CD4-positive, alpha-beta T cell treated with Interleukin-15 for 4 hours (primary cell): ENCODE measurements around the gene IDH2.
A peak's percentile ranks its signal among the peaks of the same experiment; 100 is the strongest.
"Not testable (repeated sequence)": the region's sequence is repeated elsewhere in the genome, so short reads cannot be mapped to it uniquely, and the experiment has no call there.

Experiments
- DNase-seq: peaks from one replicate; pipeline ENCODE4 v3.0.0-alpha.2; 2020; ENCODE audit warnings: low spot score

The IDH2 gene

DNA sequence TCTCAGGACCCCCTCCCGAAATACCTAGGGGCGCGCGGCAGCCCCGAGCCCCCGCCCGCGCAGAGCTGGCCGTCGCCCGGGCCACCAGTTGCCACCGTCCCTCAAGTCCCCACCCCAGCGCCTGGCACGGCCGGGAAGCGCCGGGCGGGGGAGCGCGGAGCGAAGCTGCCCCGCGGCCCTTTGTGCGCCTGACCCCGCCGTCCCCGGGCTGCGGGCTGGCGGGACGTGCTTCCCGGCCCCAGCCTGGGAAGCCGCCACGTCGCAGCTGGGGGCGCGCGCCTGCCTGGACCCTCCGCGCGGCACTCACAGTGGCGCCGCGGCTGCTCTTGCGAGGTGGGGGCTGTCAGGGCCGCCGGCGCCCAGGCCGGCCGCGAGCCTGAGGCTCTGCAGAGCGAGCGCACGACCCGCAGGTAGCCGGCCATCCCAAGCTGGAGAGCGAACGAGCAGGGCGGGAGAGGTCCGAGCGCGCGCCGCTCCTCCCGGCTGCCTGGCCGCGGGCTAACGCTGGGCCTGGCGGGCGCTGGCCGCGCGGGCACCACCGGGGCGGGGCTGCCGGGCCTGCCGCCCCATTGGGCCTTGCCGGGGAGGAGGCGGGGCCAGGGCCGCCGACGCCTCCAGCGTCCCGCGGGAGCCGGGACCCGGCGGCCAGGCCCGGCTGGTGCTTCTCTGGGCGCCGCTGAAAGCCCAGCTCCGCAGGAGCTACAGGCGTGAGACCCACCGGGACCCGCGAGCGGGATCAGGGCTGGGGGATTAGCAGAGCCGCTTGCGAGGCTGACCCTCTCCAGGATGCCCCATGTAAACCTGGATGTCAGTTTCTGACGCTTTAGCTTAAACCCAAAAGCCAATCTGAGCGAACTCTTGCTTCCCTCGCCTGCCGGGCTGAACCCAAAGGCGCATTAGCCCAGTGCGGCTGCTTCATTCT, at the start of gene IDH2:
Gene IDH2, minus strand, starts transcription at position 500 of the 922 bp plus-strand sequence. Its CDS starts 78 bp downstream, at position 422.
- DNase-seq: peak; percentile 53

DNA sequence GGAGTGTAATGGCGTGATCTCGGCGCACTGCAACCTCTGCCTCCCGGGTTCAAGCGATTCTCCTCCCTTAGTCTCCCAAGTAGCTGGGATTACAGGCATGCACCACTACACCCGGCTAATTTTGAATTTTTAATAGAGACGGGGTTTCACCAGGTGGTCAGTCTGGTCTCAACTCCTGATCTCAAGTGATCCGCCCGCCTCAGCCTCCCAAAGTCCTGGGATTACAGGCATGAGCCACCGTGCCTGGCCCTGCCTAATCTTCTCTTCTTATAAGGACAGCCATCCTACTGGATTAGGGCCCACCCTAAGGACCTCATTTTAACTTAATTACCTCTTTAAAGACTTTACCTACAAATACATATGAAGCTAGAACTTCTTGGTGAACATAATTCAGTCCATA, 48.3 kb upstream of the IDH2 start:
- not testable (repeated sequence) for DNase-seq

DNA sequence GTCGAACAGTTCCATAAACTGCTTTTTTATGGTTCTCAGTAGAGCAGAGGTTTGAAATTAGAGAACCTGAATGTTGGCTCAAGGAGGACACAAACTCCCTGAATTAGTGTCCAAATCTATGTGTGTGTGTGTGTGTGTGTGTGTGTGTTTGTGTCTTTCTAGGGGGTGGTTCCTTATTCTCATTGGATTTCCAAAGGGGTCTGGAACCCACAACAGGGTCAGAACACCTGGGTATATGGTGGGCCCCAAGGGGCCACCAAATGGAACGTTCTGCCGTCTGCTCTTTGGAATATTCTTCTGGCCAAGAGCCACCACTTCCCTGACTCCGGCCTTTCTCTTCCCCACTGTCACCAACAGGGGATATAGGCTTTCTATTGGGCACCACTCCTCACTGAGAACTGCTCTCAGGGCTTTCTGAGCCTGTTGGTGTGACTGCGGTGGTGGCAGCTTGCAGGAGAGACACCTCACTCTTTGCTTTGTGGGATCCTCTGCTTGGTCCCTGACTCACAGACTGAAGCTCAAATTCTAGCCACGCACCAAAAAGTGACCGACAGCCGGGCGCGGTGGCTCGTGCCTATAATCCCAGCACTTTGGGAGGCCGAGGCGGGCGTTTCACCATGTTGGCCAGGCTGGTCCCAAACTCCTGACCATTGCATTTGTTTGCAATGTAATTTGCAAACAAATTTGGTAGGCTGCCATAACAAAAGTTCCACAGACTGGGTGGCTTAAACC, 47.5 kb upstream of the IDH2 start:
- DNase-seq: no peak

DNA sequence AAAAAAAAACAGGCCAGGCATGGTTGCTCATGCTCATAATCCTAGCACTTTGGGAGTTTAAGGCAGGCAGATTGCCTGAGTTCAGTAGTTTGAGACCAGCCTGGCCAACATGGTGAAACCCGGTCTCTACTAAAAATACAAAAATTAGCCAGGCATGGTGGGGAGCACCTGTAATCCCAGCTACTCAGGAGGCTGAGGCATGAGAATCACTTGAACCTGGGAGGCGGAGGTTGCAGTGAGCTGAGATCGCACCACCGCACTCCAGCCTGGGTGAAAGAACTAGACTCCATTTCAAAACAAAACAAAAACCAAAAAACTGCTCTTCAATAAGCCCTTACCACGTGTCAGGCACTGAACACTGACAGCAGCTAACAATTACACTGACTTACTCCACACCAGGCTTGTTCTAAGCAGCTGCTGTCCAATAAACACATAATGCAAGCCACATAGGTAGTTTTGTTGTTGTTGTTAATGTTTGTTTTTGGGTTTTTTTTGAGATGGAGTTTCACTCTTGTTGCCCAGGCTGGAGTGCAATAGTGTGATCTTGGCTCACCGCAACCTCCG, 44.0 kb upstream of the IDH2 start:
- DNase-seq: not testable (repeated sequence)

DNA sequence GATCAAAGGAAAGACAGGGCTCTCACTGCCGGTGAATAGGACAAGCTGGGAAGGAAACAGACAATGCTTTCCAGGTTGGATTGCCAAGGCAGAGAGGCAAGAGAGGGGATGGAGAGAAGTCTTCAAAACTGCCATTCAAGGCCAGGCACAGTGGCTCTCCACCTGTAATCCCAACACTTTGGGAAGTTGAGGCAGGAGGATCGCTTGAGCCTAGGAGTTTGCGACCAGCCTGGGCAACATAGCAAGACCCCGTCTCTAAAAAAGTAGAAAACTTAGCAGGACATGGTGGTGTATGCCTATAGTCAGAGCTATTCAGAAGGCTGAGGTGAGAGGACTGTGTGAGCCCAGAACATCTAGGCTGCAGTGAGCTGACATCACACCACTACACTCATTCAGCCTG, 43.5 kb upstream of the IDH2 start:
- no peak for DNase-seq

DNA sequence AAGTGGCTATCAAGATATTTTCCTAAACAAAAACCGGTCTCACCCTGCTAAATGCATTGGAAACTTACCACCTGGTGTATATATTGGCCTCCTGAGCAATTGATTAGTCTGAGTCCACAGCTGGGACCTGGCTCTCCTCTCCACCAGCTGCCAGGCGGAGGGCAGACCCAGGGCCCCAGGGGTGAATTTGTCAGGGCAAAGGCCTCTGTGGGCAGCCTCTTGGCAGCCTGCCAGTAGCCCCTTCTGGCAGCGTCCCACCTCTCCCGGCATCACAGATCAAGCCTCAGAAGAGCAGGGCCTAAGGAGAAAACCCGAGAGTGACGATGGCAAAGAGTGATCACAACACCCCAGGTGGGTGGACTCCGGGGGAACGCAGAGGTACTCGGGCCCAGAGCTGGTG, 43.0 kb upstream of the IDH2 start:
- DNase-seq: no peak

DNA sequence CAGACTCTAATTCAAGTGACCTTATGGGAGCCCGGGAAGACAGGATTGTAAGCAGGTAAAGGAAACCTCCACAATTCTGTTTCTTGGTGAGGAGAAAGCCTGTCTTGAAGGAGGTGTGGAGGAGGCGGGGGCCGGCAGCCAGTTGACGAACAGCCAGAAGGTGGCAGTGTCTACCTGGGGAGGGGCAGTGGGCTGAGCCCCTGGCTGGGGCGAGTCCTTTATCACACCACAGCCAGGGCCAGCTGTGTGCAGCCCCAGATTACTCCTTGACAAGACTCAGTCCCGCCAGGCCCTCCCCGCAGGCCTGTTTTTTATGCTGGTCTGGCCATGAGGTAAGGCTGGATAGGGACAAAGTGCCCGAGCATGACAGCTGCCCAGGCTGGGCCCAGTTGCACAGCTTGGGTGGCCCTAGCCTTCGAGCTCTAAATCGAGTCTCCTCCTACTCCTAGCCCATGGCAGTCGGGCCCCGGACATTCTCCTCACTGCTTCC, 40.9 kb upstream of the IDH2 start:
- peak; percentile 57 for DNase-seq

DNA sequence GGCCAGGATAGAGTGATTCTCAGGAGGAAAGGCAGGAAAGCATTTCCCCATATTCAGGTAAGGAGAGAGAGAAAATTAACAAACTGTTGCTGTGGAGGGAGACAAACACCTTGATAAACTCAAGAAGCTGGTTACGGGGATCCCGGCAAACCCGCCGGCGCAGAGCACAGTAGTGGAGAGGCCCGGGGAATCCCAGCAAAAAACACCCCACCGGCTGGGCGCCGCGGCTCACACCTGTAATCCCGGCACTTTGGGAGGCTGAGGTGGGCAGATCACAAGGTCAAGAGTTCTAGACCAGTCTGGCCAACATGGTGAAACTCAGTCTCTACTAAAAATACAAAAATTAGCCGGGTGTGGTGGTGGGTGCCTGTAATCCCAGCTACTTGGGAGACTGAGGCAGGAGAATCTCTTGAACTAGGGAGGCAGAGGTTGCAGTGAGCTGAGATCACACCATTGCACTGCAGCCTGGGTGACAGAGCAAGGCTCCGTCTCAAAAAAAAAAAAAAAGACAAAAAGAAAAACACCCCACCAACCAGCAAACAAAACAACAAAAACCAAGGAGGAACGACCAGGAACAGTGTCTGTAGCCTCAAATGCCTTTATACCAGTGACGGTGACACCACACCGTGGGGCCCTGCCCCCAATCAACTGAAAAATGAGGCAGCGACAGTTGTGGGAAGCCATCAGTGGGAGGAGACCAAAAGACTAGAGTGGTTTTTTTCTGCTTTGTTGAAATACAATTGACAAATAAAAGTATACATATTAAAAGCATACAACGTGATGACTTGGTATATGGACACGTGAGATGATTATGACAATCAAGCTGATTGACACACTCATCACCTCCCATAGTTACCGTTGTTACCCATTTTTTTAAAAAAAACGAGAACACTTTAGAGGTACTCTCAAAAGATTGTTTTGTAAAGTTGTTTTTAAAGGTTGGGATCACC, 40.2 kb upstream of the IDH2 start:
- DNase-seq: peak; percentile 44

DNA sequence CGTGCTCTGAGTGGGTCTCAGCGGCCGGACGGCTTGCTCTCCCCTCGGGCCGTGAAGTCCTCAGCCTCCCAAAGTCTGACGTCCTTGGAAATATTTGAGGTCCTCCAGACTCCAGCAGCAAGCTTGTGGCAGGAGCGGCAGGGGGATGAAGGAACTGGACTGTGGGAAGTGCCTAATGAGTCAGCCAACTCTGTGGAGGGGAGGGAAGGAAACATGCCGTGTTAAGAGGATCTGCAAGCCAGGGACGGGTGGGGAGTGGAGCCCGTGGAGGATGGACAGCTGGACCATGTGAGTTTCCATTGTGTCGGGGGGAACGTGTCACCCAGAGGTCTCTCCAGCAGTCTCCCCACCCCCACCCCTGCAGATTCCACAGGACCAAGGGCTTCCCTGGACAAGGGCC, 39.4 kb upstream of the IDH2 start:
- DNase-seq: no peak

DNA sequence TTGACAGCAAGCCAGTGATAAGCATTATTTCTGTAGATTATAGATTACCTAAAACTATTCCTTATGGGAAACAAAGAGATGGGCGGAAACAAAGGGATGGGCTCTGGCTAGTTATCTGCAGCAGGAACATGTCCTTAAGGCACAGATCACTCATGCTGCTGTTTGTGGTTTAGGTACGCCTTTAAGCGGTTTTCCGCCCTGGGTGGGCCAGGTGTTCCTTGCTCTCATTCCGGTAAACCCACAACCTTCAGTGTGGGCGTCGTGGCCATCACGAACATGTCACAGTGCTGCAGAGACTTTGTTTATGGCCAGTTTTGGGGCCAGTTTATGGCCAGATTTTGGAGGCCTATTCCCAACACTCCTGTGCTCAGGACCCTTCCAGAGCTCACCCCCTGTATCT, 37.3 kb upstream of the IDH2 start:
- DNase-seq: not testable (repeated sequence)

DNA sequence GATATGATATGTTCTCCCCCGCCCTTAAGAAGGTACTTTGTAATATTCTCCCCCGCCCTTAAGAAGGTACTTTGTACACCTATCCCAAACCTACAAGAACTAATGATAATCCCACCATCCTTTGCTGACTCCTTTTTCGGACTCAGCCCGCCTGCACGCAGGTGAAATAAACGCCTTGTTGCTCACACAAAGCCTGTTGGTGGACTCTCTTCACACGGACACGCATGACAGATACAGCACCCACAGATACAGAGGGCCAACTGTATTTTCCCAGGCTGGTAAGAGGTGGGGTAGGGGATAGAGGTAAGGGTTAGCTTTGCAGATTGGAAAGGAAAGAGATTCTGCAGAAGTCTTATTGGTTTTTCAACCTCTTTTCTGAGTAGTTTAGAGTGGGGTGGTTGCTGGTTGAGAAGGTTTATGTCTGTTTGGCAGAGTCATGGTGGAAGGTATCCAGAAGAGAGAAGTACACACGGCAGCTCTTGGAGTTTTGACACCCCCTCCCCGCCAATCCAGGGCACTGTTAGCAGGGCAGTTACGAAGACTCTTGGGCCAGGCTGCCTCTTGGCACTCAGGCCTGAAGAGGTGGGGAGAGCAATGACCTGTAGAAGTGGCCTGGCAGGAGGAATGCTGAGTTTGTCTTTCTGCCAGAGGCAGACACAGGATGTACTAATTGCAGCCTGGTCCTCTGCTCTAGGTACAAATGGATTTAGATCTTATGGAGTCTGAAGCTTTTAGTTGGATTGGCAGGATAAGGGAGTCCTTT, 36.0 kb upstream of the IDH2 start:
- DNase-seq: no peak

DNA sequence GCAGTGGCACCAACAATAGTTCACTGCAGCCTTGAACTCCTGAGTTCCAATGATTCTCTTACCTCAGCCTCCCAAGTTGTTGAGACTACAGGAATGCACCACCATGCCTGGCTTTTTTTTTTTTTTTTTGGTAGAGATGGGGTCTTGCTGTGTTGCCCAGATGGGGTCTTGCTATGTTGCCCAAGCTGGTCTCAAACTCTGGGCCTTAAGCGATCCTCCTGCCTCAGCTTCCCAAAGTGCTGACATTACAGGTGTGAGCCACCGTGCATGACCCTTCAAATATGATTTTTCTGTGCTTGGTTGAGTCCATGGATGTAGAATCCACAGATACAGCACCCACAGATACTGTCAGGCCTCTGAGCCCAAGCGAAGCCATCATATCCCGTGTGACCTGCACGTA, 30.2 kb upstream of the IDH2 start:
- DNase-seq: no peak

DNA sequence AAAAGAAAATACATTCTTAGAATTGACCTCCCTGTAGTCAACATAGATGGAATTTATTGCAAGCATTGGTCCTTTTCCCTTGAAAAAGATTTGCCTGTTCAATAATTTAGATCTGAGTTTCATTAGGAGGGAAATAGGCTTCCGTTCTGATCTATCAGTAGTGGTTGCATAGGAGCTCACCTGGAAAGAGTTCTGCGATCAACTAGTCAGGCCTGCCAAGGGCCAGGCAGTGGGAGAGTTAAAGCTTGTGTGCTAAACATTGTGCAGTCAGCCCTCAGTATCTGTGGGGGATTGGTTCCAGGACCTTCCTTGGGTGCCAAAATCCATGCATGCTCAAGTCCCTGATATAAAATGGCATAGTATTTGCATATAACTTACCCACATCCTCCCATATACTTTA, 29.6 kb upstream of the IDH2 start:
- no peak for DNase-seq

DNA sequence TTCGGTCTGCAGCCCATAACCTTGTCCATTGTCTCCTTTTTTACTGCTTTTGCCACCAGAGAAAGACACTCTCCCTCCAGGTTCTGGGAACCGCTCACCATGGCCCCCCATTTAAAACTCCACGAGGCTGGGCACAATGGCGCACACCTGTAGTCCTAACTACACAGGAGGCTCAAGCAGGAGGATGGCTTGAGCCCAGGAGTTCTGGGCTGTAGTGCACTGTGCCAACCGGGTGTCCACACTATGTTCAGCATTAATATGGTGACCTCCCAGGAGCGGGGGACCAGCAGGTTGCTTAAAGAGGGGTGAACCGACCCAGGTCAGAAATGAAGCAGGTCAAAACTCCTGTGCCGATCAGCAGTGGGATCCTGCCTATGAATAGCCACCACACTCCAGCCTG, 28.0 kb upstream of the IDH2 start:
- no peak for DNase-seq

DNA sequence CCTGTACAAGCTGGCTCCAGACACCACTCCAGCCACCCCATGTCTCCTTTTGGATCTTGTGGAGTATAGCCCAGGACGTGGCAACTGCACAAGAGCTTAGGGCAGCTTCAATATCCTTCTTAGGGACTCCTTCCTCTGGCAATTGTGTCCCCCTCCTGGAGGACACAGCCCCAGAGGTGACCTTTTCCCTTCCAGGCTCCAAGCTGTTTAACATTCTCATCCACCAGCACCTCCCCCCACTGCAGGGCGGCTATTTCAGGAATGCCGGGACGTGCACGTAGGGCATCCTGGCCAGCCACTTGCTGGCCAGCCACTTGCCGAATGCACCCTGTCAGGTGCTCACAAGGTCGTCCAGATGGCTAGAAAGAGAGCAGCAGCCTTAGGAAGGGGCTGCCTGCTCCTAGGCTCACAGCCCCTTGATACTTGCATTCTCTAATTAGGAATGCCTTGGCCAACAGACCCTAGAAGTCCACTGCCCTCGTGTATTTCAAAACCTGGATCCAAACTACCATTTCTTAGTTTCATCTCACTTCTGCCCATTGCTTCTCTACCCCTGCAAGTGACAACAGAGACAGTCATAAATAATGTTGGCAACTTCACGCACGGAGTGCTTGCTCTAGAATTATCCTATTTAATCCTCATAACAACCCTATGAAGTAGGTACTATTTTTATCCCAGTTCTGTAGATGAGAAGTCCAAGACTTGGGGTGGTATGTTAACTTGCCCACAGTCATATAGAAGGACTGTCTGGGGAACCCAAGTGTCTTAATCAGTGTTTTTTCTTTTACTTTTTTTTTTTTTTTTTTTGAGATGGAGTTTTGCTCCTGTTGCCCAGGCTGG, 24.5 kb upstream of the IDH2 start:
- DNase-seq: no peak

DNA sequence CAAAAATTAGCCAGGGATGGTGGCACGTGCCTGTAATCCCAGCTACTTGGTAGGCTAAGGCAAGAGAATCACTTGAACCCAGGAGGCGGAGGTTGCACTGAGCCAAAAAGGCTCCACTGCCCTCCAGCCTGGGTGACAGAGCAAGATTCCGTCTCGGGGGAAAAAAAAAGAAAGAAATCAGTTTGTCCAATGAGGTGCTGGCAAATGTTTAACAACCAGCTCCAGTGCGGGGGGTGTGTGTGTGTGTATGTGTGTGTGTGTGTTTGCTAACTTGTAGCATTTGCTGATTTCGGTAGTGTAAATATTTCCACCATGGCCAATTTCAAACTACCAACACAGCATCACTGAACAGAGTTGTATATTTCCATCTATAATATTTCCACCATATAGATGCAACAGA, 23.8 kb upstream of the IDH2 start:
- DNase-seq: no peak

DNA sequence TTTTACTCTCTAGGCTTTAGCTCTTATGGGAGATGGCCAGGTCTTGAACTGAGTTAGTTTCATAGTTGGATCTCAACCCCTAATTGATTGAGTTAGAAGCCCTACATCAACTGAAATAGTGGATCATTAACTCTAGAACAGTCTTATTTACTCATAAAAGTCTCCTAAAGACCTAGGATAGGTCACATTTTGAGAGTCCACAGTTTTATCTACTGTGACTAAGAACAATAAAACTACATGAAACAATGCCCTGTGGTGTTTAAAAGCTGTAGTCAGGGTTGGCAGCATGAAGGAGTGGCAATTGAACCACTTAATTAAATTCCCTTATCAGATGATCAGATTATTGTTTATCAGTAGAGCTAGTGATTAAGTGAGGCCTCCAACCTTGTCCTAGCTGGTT, 22.2 kb upstream of the IDH2 start:
- no peak for DNase-seq

DNA sequence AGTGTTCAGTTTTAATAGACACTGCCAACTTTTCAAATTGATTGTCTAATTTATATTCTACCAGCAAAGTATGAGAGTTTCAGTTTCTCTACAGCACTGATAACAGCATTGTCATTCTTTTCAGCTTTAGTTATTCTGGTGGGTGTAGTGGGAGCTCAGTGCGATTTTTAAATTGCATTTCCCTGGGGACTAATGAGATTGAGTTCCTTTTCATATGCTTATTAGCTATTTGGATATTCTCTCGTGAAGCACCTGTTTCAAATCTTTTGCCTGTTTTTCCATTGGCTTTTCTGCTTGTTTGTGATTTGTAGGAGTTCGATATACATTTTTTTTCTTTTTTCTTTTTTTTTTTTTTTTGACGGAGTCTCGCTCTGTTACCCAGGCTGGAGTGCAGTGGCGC, 18.8 kb upstream of the IDH2 start:
- DNase-seq: no peak

DNA sequence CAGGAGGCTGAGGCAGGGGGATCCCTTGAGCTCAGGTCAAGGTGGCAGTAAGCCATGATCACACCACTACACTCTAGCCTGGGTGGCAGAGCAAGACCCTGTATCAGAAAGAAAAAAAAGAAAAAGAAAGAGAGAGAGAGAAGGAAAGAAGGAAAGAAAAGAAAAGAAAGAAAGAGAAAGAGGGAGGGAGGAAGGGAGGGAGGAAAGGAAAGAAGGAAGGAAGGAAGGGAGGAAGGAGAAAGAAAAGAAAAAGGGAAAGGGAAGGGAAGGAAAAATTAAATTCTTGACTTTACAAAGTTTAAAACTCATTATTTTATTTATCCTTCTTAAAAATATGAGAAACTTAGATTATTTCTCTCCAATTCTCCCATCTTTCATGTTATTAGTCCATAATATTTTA, 17.1 kb upstream of the IDH2 start:
- DNase-seq: no peak

DNA sequence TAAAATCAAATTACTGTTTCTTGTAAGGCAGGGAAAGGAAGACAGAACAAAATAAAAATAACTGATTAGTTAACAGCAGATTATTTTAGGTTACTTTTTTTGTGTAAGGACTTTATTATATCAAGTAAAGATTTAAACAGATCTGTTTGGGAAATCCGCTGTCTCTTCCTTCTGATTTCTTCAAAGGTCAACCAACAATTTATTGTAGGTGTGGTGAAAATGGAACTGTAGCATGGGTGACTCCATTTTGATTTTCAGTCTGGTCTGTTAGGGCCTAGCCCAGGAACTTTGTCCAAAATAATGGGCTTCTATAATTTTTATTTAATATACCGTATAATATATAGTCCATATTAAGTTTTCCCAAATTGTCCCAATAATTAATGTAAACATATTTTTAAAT, 13.5 kb upstream of the IDH2 start:
- no peak for DNase-seq
